Right renal pelvis (tissue), 4 donors: ENCODE data around the gene SETD2. TPM values are rescaled to one million over a fixed set of nuclear protein-coding genes. Genes with fewer than 3 reads are reported as not detected.

Source experiments
- DNase-seq, 4 donors: peaks; one replicate each; pipeline ENCODE4 v3.0.0-alpha.2; 2013; ENCODE audit warnings: low read depth in 4 of 4, low spot score in 3 of 4, missing footprints in 1 of 4
- polyA plus RNA-seq, 4 donors: library from polyadenylated mRNA; unstranded; fragments of 120-200 nt; gene quantifications; one replicate each; pipeline ENCODE4 v1.2.1, GENCODE V29; 2013; ENCODE audit not compliant: insufficient read length in 4 of 4

The SETD2 gene
- polyA plus RNA-seq, 4 donors = 63.2 to 70.6 (median 69.1) TPM

- DNase-seq = no peak
These were observed 151.3 kb downstream of the SETD2 start for GRCh38 chr3:47012342-47013230.

GRCh38 chr3:47011371-47011770, 152.5 kb downstream of the SETD2 start:
- no peak for DNase-seq

- no peak for DNase-seq
These were observed 153.0 kb downstream of the SETD2 start for GRCh38 chr3:47010910-47011309.

GRCh38 chr3:47010111-47010712, 153.7 kb downstream of the SETD2 start:
- no peak for DNase-seq

GRCh38 chr3:47009225-47010110, 154.4 kb downstream of the SETD2 start:
- peak; percentile 82 to 87 (median 84) for DNase-seq

GRCh38 chr3:47008851-47009224, 155.1 kb downstream of the SETD2 start:
- no peak for DNase-seq

- no peak for DNase-seq
These were observed 155.6 kb downstream of the SETD2 start for GRCh38 chr3:47008234-47008796.

- DNase-seq = no peak
These were observed 156.3 kb downstream of the SETD2 start for GRCh38 chr3:47007482-47008233.

- no peak for DNase-seq
These were observed 156.9 kb downstream of the SETD2 start for GRCh38 chr3:47007001-47007400.

GRCh38 chr3:47006145-47006651, 157.7 kb downstream of the SETD2 start:
- DNase-seq = no peak

GRCh38 chr3:47005212-47006144, 158.4 kb downstream of the SETD2 start:
- no peak for DNase-seq

GRCh38 chr3:47004369-47005211, 159.3 kb downstream of the SETD2 start:
- no peak for DNase-seq

- no peak for DNase-seq
These were observed 160.2 kb downstream of the SETD2 start for GRCh38 chr3:47003461-47004368.

- DNase-seq = no peak
These were observed 160.9 kb downstream of the SETD2 start for GRCh38 chr3:47003056-47003410.

- no peak for DNase-seq
These were observed 161.5 kb downstream of the SETD2 start for GRCh38 chr3:47002171-47003055.

GRCh38 chr3:47001731-47002170, 162.2 kb downstream of the SETD2 start:
- no peak for DNase-seq
